A549 treated with dexamethasone at 1 μM for 4 hours (cell line): ENCODE data around the gene RNF112. TPM values are rescaled to one million over a fixed set of nuclear protein-coding genes. Genes with fewer than 3 reads are reported as not detected.

Experiments
- total RNA-seq: library from RNA; stranded (reverse); fragments of 200-300 nt; extraction: Qiagen RNA extraction; gene quantifications from 5 replicates; pipeline ENCODE4 v1.2.3, GENCODE V29; 2022

The RNF112 gene, protein sequence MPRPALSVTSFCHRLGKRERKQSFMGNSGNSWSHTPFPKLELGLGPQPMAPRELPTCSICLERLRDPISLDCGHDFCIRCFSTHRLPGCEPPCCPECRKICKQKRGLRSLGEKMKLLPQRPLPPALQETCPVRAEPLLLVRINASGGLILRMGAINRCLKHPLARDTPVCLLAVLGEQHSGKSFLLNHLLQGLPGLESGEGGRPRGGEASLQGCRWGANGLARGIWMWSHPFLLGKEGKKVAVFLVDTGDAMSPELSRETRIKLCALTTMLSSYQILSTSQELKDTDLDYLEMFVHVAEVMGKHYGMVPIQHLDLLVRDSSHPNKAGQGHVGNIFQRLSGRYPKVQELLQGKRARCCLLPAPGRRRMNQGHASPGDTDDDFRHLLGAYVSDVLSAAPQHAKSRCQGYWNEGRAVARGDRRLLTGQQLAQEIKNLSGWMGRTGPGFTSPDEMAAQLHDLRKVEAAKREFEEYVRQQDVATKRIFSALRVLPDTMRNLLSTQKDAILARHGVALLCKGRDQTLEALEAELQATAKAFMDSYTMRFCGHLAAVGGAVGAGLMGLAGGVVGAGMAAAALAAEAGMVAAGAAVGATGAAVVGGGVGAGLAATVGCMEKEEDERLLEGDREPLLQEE
- total RNA-seq: 0.31 to 1.0 TPM (median 0.44 TPM) in 5 replicates

DNA sequence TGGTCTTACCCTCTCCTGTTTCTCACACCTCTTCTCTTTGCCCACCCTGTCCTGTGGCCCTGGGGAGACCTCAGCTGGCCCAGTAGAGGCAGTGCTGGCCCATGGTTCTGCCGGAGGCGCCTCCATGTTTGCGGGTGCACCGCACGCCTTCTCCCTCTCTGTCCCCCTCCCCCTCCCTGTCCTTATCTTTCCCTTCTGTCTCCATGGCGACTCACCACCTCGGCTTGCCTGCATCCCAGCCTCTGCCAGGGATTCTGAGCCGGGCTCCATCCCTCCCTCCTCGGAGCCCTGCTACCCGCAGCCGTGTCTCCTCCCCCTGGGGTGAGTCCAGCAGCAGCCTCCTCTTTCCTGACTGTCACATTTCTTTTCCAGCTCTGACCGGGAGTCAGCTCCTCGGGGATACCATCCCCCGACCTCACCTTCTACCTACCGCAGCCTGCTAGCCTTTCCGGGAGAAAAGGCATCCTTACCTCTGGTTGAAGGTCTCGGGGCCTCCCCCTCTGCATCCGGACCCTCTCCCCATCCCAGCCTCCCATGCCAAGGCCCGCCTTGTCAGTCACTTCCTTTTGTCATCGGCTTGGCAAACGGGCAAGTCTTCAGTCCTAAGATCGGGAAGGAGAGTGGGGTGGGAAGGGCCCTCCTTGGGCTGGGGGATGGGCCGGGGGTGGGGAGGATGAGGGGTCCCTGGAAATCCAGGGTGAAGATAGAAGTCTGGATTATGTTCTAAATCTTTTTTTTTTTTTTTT, at the start of gene RNF112:
Gene RNF112, plus strand, starts transcription at position 358 of the 746 bp plus-strand sequence. Its CDS starts 177 bp downstream, at position 535.

DNA sequence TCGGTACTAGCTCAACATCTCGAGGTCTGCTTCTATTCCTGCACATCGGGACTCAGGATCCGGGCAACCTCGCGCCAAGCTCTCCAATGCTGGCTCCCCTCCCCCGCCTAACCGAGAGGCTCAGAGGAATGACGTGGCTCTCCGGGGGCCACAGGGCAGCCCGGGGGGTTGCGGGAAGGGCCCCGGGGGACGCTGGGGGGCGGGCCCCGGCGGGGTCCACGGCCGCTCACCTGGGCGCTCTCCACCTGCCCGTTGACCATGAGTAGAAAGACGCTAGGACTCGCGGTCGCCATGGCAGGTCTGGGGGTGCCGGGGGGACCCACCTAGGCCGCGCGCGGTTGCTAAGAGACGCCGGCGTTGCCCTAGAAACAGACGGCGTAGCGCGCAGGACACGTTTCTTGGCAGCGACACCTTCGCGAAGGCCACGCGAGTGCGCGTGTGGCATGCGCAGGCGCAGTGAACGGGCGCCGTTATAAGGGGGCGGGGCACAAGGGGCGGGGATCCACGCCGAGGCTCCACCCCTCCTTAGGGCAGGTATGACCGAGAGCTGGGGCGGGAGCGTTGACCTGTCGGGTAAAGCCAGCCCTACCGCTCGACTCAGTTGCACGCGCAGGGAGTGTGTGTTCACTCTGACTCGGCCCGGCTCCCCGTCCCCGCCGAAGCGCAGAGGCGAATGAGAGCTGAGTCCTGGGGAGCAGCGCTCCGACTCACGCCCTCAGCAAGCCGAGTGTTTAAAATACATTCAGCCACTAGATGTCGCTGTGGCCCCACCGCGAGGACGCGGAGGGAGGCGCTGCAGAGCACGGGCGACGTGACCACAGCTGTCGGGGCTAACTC, 48.5 kb upstream of the RNF112 start, which contains the start of gene B9D1:
Gene B9D1, minus strand, starts transcription at position 447 of the 837 bp plus-strand sequence. Its CDS starts 154 bp downstream, at position 293.

DNA sequence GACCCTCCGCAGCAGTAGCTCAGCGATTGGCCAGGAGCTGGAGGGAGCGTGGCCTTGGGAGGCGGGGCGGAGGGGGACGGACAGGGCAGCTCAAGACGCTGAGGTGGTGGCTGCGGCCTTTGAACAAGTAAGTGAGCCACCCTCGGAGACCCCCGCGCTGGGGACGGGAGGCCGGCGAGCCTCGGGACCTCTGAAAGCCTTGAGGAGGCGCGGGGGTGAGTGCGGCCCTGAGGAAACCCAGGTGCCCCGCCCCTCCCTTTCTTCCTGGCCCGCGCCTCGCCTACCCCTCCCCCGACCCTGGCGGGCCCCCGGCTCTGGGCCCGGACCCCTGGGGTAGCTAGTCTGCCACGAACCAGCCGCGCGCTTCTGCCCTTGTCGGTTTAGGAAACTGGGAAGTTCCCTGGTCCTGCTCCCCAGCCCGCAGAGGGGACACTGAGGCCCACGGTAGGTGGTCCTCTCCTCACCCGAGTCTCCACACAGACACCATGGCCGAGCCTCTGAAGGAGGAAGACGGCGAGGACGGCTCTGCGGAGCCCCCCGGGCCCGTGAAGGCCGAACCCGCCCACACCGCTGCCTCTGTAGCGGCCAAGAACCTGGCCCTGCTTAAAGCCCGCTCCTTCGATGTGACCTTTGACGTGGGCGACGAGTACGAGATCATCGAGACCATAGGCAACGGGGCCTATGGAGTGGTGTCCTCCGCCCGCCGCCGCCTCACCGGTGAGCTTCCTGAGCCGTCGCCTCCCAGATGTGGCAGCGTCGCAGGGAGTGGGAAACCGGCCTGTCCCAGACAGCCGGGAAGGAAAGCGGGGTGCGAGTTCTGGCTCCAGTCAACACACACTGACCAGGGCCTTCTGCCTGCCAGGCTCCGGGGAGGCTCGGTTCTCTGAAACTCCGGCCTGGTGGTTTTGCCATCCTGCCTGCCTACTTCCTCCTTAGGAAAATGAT, 32.3 kb upstream of the RNF112 start, which contains the start of gene MAPK7:
Gene MAPK7, plus strand, starts transcription at position 83 of the 945 bp plus-strand sequence. Its CDS starts 403 bp downstream, at position 486.

DNA sequence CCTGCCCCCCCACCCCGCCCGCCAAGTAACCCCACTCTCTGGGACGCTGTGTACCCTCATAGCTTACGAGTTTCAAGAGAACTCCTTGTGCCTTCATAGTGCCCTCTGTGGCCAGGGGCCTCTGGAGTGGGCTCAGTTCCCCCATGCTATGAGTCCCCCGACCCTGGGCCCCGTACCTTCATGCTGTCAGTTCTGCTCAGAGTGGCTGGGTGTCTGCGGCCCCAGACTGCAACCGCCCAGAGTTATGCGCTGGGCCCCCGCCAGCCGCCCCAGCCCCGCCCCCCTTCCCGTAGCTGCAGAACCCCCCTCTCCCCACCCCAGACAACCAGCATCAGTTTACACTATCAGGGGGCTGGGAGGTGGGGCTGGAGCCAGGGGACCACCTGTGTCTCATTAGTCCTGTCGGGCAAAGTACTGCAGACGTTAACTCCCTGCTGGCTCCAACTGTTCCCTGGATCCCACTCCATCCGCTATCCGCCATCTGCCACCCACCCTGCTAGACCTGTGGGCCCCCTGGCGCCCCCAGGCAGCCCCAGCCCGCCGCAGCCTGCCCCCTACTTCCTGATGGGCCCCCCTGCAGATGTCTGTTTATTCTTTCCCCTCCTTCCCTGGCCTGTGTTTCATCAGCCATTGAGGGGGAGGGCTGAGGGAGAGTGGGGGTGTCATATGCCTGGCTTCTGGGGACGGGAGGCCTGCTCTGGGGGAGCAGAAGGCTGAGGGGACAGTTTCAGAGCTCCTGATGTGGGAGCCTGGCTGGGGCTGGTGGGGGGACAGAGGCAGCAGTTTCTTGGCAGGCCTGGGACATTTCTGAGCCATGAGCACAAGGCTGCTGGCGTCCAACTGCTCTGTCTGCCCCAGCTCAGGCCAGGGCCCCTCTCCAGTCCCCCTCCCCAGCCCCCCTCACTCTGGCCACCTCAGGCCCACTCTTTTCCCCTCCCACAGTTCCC, 23.8 kb upstream of the RNF112 start, which contains the start of gene MFAP4:
Gene MFAP4, minus strand, starts transcription at position 217 of the 947 bp plus-strand sequence. Its CDS starts 35 bp downstream, at position 182.

Other genes with a start within 250 kb of the RNF112 start
- gene EPN2, start 173.9 kb upstream of the RNF112 start, total RNA-seq: 45.8 to 77.8 TPM (median 66.7 TPM) in 5 replicates
- gene B9D1, start 48.5 kb upstream of the RNF112 start, total RNA-seq: 38.1 to 44.3 TPM (median 41.2 TPM) in 5 replicates
- 24.5 to 27.9 TPM (median 25.9 TPM) in 5 replicates for gene MAPK7, start 32.7 kb upstream of the RNF112 start, total RNA-seq
- 0.12 to 0.14 TPM (median 0.14 TPM) in 3 of 5 replicates, not detected in the others for gene MFAP4, start 24.0 kb upstream of the RNF112 start, total RNA-seq
- gene SLC47A1, start 122.6 kb downstream of the RNF112 start, total RNA-seq: 20.1 to 23.7 TPM (median 22.6 TPM) in 5 replicates
- gene ALDH3A2, start 237.5 kb downstream of the RNF112 start, total RNA-seq: 146 to 202 TPM (median 177 TPM) in 5 replicates